Measurements from ENCODE around the gene CTNNA2.

The CTNNA2 gene

GRCh38 chr2:79798776-79799175 lies 285.9 kb downstream of the CTNNA2 start:
- H3K36me3 ChIP-seq (ENCODE audit: insufficient read depth, low read length), result no peaks in the 10 kb centered on the region
- H3K4me3 ChIP-seq (ENCODE audit: low read depth in 1 of 2, low read length in 2 of 2), result no peak overlapping the region
- no peak overlapping the region for H3K9ac ChIP-seq (ENCODE audit: low read depth, low read length)
- no peaks in the 10 kb centered on the region for H3K9me3 ChIP-seq (ENCODE audit: insufficient read depth, low read length, severe bottlenecking)
- no peak overlapping the region for H3K27ac ChIP-seq (ENCODE audit: low read length)
- no peak for ATAC-seq (ENCODE audit: insufficient read depth, low read depth)
- H3K4me2 ChIP-seq (ENCODE audit: insufficient read depth, low read length), result no peak overlapping the region
- H2AFZ ChIP-seq (ENCODE audit: low read depth, low read length), result no peak overlapping the region
- H4K20me1 ChIP-seq (ENCODE audit: insufficient read depth, low read length), result no peaks in the 10 kb centered on the region
- no peak for DNase-seq
- H3K27me3 ChIP-seq (ENCODE audit: insufficient read depth, low read length, poor library complexity), result no peaks in the 10 kb centered on the region
- H3K79me2 ChIP-seq (ENCODE audit: insufficient read depth, low read length), result no peaks in the 10 kb centered on the region
- TF ChIP-seq CTCF (IDR thresholded peaks at IDR 0.05; ENCODE audit: borderline replicate concordance, extremely low read depth, low read length, poor library complexity, severe bottlenecking) (no peak), EZH2 (IDR thresholded peaks at IDR 0.05; ENCODE audit: borderline replicate concordance, low read depth, low read length, severe bottlenecking) (no peak)
- no peaks in the 10 kb centered on the region for H3K4me1 ChIP-seq (ENCODE audit: insufficient read depth, low read length)

GRCh38 chr2:79799729-79800128 lies 286.9 kb downstream of the CTNNA2 start:
- H4K20me1 ChIP-seq (ENCODE audit: insufficient read depth, low read length), result no peaks in the 10 kb centered on the region
- ATAC-seq (ENCODE audit: insufficient read depth, low read depth) (no peak), DNase-seq (no peak)
- H3K27me3 ChIP-seq (ENCODE audit: insufficient read depth, low read length, poor library complexity), result no peaks in the 10 kb centered on the region
- H3K4me2 ChIP-seq (ENCODE audit: insufficient read depth, low read length), result no peak overlapping the region
- H3K36me3 ChIP-seq (ENCODE audit: insufficient read depth, low read length), result no peaks in the 10 kb centered on the region
- no peaks in the 10 kb centered on the region for H3K79me2 ChIP-seq (ENCODE audit: insufficient read depth, low read length)
- no peak overlapping the region for H3K27ac ChIP-seq (ENCODE audit: low read length)
- H3K9me3 ChIP-seq (ENCODE audit: insufficient read depth, low read length, severe bottlenecking), result no peaks in the 10 kb centered on the region
- H2AFZ ChIP-seq (ENCODE audit: low read depth, low read length), result no peak overlapping the region
- no peak overlapping the region for H3K4me3 ChIP-seq (ENCODE audit: low read depth in 1 of 2, low read length in 2 of 2)
- H3K9ac ChIP-seq (ENCODE audit: low read depth, low read length), result no peak overlapping the region
- no peak for TF ChIP-seq EZH2 (IDR thresholded peaks at IDR 0.05; ENCODE audit: borderline replicate concordance, low read depth, low read length, severe bottlenecking)
- no peak for TF ChIP-seq CTCF (IDR thresholded peaks at IDR 0.05; ENCODE audit: borderline replicate concordance, extremely low read depth, low read length, poor library complexity, severe bottlenecking)
- no peaks in the 10 kb centered on the region for H3K4me1 ChIP-seq (ENCODE audit: insufficient read depth, low read length)

GRCh38 chr2:79801082-79801481 lies 288.2 kb downstream of the CTNNA2 start:
- H3K79me2 ChIP-seq (ENCODE audit: insufficient read depth, low read length), result no peaks in the 10 kb centered on the region
- ATAC-seq (ENCODE audit: insufficient read depth, low read depth), result no peak
- no peaks in the 10 kb centered on the region for H4K20me1 ChIP-seq (ENCODE audit: insufficient read depth, low read length)
- no peaks in the 10 kb centered on the region for H3K9me3 ChIP-seq (ENCODE audit: insufficient read depth, low read length, severe bottlenecking)
- no peaks in the 10 kb centered on the region for H3K36me3 ChIP-seq (ENCODE audit: insufficient read depth, low read length)
- no peak overlapping the region for H3K27ac ChIP-seq (ENCODE audit: low read length)
- H3K4me1 ChIP-seq (ENCODE audit: insufficient read depth, low read length), result no peaks in the 10 kb centered on the region
- TF ChIP-seq EZH2 (IDR thresholded peaks at IDR 0.05; ENCODE audit: borderline replicate concordance, low read depth, low read length, severe bottlenecking) (no peak), CTCF (IDR thresholded peaks at IDR 0.05; ENCODE audit: borderline replicate concordance, extremely low read depth, low read length, poor library complexity, severe bottlenecking) (no peak)
- no peaks in the 10 kb centered on the region for H3K27me3 ChIP-seq (ENCODE audit: insufficient read depth, low read length, poor library complexity)
- no peak overlapping the region for H2AFZ ChIP-seq (ENCODE audit: low read depth, low read length)
- no peak overlapping the region for H3K4me3 ChIP-seq (ENCODE audit: low read depth in 1 of 2, low read length in 2 of 2)
- DNase-seq, result no peak
- no peak overlapping the region for H3K9ac ChIP-seq (ENCODE audit: low read depth, low read length)
- H3K4me2 ChIP-seq (ENCODE audit: insufficient read depth, low read length), result no peak overlapping the region

- no peak for ATAC-seq (ENCODE audit: insufficient read depth, low read depth)
- Histone ChIP-seq H2AFZ (ENCODE audit: low read depth, low read length) (no peak overlapping the region), H3K4me2 (ENCODE audit: insufficient read depth, low read length) (no peak overlapping the region), H3K9me3 (ENCODE audit: insufficient read depth, low read length, severe bottlenecking) (no peaks in the 10 kb centered on the region), H3K4me1 (ENCODE audit: insufficient read depth, low read length) (no peaks in the 10 kb centered on the region), H3K4me3 (ENCODE audit: low read depth in 1 of 2, low read length in 2 of 2) (no peak overlapping the region), H4K20me1 (ENCODE audit: insufficient read depth, low read length) (no peaks in the 10 kb centered on the region), H3K27ac (ENCODE audit: low read length) (no peak overlapping the region), H3K9ac (ENCODE audit: low read depth, low read length) (no peak overlapping the region), H3K27me3 (ENCODE audit: insufficient read depth, low read length, poor library complexity) (no peaks in the 10 kb centered on the region), H3K79me2 (ENCODE audit: insufficient read depth, low read length) (no peaks in the 10 kb centered on the region), H3K36me3 (ENCODE audit: insufficient read depth, low read length) (no peaks in the 10 kb centered on the region)
- no peak for DNase-seq
- TF ChIP-seq EZH2 (IDR thresholded peaks at IDR 0.05; ENCODE audit: borderline replicate concordance, low read depth, low read length, severe bottlenecking), result no peak
- TF ChIP-seq CTCF (IDR thresholded peaks at IDR 0.05; ENCODE audit: borderline replicate concordance, extremely low read depth, low read length, poor library complexity, severe bottlenecking), result no peak
Observed at GRCh38 chr2:79817288-79817687, 304.4 kb downstream of the CTNNA2 start.
